Occipital lobe (tissue), 2 donors: ENCODE measurements around the gene LARP4B. TPM values are rescaled to one million over a fixed set of nuclear protein-coding genes. Genes with fewer than 3 reads are reported as not detected.

Experiments
- DNase-seq: peaks from one replicate; lab custom pipeline; 2025; lab: John Stamatoyannopoulos, UW
- total RNA-seq: library from RNA; depleted of rRNA; stranded (reverse); fragments of >200 nt; gene quantifications from one replicate; pipeline ENCODE4 v1.2.3, GENCODE V29; 2014

LARP4B gene
- total RNA-seq, 1 donor from 2014 or later = 29.5 TPM

GRCh38 chr10:867807-868206 is 63.7 kb downstream of the LARP4B start:
- no peak for DNase-seq

- no peak for DNase-seq
Observed at GRCh38 chr10:866577-866941, 64.9 kb downstream of the LARP4B start.

- no peak for DNase-seq
Observed at GRCh38 chr10:865924-866576, 65.5 kb downstream of the LARP4B start.

GRCh38 chr10:865257-865656 is 66.2 kb downstream of the LARP4B start:
- no peak for DNase-seq

- no peak for DNase-seq
Observed at GRCh38 chr10:860519-860918, 71.0 kb downstream of the LARP4B start.

GRCh38 chr10:856416-857157 is 74.9 kb downstream of the LARP4B start:
- DNase-seq = no peak

GRCh38 chr10:855671-856070 is 75.8 kb downstream of the LARP4B start:
- DNase-seq = no peak

- no peak for DNase-seq
Observed at GRCh38 chr10:855079-855478, 76.4 kb downstream of the LARP4B start.

GRCh38 chr10:853017-853416 is 78.5 kb downstream of the LARP4B start:
- DNase-seq = no peak

- DNase-seq = no peak
Observed at GRCh38 chr10:852386-852785, 79.1 kb downstream of the LARP4B start.

- no peak for DNase-seq
Observed at GRCh38 chr10:851901-852300, 79.6 kb downstream of the LARP4B start.

GRCh38 chr10:850093-850492 is 81.4 kb downstream of the LARP4B start:
- DNase-seq = no peak

GRCh38 chr10:847868-848267 is 83.6 kb downstream of the LARP4B start:
- DNase-seq = no peak

- no peak for DNase-seq
Observed at GRCh38 chr10:846126-846685, 85.3 kb downstream of the LARP4B start.

- DNase-seq = no peak
Observed at GRCh38 chr10:845526-845925, 86.0 kb downstream of the LARP4B start.

GRCh38 chr10:844552-844951 is 87.0 kb downstream of the LARP4B start:
- no peak for DNase-seq

GRCh38 chr10:843703-844102 is 87.8 kb downstream of the LARP4B start:
- DNase-seq = no peak

- DNase-seq = no peak
Observed at GRCh38 chr10:842795-843194, 88.7 kb downstream of the LARP4B start.

GRCh38 chr10:841535-841934 is 90.0 kb downstream of the LARP4B start:
- DNase-seq = no peak

- no peak for DNase-seq
Observed at GRCh38 chr10:839550-840205, 91.8 kb downstream of the LARP4B start.

GRCh38 chr10:836782-837181 is 94.7 kb downstream of the LARP4B start:
- no peak for DNase-seq

- no peak for DNase-seq
Observed at GRCh38 chr10:834493-834892, 97.0 kb downstream of the LARP4B start.
